Adrenal gland (tissue), 5 donors: ENCODE measurements around the gene SYT7.

Source experiments
- CTCF ChIP-seq, 6 experiments: fragments of 450-650 bp in 4 of 6; fragments of 200-600 bp in 2 of 6; sonication (generic) in 1 of 6; IDR thresholded peaks; 1 replicate in 5 of 6; 2 replicates in 1 of 6; pipeline versions ENCODE4 v1.5.1 to v1.8.0; 2016 to 2021; ENCODE audit warnings: antibody characterized with exemption in 6 of 6, mild to moderate bottlenecking in 2 of 6, moderate library complexity in 1 of 6
- POLR2A ChIP-seq, 2 donors: fragments of 450-650 bp; IDR thresholded peaks; one replicate each; pipeline ENCODE4 v1.6.1; 2017; ENCODE audit warnings: antibody characterized with exemption in 2 of 2, mild to moderate bottlenecking in 2 of 2, moderate library complexity in 1 of 2
- donor health status: DM: no; HTN: no; CAD: no.

GRCh38 chr11:61592176-61592575 lies 11.3 kb upstream of the SYT7 start:
- TF ChIP-seq CTCF (IDR thresholded peaks at IDR 0.05) = no peak
- TF ChIP-seq POLR2A (IDR thresholded peaks at IDR 0.05) = no peak
